NCI-H1417 treated with DMSO at 0.1 percent for 48 hours (cell line): ENCODE measurements around the gene ZNF576.
"Not testable (repeated sequence)": the region's sequence is repeated elsewhere in the genome, so short reads cannot be mapped to it uniquely, and the experiment has no call there.

Source experiments
- DNase-seq: peaks from one replicate; lab custom pipeline; 2025; lab: John Stamatoyannopoulos, UW

Gene ZNF576

DNA sequence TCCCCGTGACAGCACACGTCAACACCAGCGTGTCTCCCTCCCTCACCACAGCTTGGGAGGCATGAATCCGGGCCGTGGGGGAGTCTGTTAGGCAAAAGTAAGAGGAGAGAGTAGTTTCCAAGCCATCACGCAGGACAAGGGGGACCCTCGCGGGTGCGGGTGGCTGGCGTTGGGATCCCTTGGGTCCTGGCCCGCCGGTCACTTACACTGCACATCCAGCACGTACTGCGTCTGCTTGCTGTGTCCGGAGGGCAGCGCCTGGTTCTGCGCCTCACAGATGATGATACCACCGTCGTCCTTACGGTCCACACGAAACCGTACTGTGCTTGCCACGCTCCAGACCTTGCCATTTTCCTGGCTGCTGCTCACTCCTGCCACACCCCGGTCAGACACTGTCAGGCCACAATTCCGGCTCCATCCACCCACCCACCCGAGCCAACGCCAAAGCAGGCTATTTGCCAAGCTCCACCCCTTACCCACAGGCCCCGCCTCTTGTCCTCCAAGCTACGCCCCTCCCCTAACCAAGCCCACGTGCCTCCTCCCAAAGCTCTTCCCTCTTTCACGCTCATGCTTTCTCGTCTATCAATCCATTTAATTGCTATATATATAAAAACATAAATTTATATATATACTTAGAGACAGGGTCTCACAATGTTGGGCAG lies 29.7 kb downstream of the ZNF576 start:
- no peak for DNase-seq

DNA sequence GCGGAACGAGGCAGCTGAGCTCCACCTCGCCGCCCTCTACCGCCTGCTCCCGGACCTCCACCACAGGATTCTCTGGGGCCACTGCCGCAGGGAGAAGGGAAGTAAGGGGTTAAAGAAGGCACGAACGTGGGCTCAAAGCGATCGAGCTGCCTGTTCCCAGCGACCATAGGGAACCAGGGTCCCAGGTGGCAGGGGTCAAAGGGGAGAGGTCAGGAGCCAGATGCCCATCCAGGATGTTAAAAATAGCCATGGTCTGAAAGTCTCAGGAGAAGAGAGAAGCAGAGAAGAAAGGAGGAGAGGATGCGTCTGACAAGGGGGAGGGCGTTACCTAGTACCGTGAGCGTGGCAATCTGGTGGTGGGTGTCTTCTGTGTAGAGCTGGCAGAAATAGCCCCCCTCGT lies 30.4 kb downstream of the ZNF576 start:
- no peak for DNase-seq

DNA sequence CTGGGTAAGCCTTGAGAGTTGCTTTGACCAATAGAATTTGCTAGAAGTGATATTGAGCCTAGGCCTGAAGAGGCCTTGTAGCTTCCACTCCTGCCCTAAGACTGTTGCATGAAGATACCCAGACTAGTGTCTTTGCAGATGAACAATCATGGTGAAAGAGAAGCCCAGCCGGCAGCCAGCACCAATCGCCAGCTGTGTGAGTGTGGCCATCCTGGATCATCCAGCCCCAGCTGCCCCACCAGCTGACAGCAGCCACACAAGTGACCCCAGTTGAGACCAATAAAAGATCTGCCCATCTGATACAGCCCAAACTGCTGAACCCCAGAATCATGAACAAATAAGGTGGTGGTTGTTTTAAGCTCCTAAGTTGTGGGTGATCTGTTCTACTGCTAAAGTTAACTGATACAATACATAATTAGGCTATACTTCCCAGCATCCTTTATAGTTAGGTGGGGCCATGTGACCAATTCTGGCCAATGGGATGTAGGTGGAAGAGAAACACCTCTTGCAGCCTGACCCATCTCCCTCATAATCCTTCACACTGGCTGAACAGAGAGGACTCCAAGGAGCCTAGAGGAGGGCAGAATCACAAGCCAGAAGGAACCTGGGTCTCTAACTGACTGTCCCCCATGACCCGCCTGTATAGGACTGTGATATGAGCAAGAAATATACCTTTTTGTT lies 32.4 kb downstream of the ZNF576 start:
- DNase-seq: no peak

DNA sequence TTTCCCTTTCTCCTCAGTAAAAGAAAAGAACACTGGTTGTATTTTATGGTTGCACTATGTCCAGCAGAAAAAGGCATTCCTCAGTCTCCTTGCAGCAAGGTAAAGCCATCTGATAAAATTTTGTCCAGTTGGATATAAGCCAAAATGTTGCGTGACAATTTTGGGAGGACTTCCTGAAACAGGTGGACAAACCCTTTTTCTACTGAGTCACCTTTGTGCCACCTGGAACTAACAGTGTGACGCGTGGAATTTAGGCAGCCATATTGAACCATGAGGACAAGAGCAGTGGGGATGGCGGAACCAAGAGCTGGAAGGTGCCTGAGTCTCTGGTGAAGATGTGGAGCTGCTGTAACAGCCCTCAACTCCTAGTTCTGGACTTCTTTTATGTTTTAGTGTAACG lies 35.1 kb downstream of the ZNF576 start:
- DNase-seq: no peak

DNA sequence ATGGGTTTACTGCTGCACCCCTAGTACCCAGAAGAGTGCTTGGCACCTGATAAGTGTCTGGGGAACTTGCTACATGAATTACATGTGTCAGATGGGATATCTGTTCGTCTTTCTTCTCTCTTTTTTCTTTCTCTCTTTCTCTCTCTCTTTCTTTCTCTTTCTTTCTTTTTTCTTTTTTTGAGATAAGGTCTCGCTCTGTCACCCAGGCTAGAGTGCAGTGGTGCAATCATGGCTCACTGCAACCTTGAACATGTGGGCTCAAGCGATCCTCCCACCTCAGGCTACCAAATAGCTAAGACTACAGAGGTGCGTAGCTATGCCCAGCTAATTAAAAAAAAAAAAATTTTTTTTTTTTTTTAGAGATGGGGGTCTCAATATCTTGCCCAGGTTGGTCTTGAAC lies 37.1 kb downstream of the ZNF576 start:
- DNase-seq: no peak

DNA sequence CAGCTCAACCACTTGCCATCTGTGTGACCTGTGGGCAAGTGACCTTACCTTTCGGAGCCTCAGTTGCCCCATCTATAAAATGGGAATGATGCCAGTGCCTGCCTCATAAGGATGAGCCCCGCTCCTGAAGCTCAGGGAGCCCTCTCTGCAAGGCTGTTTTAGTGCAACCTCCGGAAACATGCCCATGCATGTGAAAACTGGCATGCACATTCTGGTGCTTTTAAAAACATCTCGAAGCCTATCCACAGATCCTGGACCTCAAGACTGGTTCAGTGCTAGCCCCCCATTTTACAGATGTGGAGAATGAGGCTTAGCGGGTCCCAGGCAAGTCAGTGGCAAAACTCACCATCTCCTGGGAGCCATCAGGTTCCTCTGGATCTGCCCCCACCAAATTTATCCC lies 37.7 kb downstream of the ZNF576 start:
- no peak for DNase-seq

DNA sequence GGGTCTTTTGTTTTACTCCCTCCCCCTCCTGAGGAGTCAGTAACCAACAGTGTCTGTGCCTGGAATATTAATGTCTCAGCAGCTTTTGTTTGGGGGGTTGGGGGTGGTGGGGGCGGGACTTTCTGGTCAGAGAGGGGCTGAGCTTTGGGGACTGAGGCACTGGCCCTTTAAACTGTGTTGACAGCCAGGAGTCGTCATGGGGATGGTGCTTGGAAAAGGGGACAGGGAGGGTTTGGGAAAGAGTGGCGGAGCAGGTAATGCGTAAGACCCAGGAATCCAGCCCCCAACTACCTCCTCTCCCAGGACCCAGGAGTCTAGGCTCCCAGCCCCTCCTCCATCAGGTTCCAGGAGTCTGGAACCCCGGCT lies 38.1 kb downstream of the ZNF576 start:
- DNase-seq: no peak

DNA sequence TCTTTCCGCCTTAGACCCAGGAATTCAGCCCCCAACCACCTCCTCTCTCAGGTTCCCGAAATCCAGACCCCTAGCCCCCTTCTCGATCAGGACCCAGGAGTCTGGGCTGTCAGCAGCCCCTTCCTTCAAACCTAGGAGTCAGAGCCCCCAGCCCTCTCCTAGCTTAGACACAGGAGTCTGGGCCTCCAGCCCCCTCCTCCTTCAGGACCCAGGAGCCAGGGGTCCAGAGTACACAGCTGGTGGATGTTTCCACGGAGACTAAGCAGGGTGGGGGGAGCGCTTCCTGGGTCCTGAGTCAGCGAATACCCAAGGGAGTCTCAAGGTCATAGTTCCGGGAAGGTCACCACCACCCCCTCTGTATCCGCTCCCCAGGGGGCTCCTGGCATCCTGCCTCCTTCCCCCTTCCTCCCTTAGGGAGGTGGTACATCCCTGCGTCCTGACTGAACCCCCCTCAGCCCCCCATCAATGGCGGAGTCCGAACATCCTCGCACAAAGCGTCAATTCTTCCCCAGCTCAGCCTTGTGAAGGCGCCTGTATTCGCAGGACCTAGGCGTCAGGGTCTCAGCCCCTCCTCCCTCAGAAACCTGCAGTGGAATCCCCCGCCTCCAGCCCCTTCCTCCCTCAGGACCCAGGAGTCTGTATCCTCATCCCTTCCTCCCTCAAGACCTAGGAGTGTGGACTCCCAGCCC lies 38.6 kb downstream of the ZNF576 start:
- no peak for DNase-seq

DNA sequence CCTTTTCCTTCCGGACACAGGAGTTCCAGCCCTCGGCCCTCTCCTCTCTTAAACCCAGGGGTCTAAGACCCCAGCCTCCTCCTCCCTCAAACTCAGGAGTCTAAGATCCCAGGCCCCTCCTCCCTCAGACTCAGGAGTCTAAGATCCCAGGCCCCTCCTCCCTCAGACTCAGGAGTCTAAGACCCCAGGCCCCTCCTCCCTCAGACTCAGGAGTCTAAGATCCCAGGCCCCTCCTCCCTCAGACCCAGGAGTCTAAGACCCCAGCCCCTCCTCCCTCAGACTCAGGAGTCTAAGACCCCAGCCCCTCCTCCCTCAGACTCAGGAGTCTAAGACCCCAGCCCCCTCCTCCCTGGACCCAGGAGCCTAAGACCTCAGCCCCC lies 39.2 kb downstream of the ZNF576 start:
- DNase-seq: not testable (repeated sequence)

DNA sequence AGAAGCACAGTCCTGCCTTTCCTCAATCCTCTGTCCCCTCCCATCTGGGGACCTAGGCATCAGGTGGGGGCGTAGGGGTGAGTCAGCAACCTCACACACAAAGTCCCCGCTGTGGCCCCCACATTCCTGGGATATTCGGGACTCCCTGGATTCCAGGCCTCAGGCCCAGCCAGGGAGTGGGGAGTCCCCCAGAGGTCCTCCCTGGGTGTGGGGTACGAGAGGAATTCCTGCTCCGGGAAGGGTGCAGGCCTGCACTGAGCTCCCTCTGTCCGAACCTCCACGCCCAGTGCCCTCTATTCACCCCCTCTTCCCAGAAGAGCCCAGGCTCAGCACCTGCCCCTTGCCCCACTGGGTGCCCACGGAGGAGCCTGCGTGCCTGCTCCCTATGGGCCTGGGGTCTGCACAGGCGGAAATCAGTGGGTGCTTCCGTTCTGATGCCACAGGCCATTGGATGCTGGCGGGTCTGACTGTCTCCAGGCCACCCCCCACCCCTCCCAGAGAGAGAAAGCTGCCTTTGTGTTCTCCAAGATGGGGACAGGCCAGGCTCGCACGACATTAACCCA lies 39.8 kb downstream of the ZNF576 start:
- no peak for DNase-seq

DNA sequence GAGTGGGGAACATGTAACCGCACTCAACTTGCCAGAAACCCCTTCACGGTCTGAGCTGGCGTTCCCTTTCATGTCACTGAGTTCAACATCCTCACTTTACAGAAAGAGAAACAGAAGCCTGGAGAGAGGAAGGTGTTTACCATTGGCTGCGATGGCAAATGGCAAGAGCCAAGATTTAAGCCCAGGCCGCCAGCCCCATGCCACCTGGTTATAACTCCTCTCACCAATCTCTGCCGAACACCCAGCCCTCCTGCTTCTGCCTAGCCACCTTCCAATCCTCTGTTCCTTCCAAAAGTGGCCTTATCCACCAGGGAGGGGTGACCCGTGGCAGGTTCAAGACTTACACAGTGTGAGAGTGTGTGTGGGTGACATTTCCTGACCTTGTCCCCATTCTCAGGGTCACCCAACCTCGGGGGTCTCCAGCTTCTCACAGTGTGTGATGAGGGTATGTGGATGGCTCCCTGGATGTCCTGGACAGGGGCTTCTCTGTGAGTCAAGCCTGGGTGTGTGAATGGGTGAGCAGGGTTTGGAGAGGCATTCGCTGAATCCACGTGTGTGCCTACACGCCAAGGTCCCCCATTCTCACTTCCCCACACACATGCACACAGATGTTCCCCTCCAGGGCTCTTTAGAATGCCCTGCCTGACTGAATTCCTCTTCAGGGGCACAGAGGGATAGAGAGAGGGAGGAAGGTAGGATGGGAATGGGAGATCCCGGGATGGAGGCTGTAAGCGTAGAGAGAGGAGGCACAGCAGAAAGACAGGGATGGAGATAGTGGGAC lies 42.0 kb downstream of the ZNF576 start:
- DNase-seq: no peak

DNA sequence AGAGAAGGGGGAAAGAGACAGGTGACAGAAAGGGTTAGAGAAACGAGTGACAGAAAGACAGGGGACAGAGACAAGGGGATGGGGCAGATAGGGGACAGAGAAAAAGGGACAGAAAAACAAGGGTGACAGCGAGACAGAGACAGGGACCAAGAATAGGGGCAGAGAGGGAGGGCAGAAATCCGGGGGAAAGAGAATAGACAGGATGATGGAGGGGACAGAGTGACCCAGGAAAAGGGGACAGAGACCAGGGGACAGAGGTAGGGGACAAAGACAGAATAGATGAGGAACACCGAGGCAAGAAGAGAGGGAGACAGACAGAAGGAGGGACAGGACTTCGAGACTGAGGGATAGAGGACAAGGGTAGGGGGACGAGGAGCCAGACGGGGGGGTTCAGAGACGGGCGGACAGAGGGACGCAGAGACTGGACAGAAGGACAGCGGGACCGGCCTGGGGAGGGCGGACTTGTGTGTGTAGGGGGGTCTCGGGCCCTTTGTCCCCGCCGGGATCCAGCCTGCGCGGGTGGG lies 42.7 kb downstream of the ZNF576 start:
- no peak for DNase-seq

DNA sequence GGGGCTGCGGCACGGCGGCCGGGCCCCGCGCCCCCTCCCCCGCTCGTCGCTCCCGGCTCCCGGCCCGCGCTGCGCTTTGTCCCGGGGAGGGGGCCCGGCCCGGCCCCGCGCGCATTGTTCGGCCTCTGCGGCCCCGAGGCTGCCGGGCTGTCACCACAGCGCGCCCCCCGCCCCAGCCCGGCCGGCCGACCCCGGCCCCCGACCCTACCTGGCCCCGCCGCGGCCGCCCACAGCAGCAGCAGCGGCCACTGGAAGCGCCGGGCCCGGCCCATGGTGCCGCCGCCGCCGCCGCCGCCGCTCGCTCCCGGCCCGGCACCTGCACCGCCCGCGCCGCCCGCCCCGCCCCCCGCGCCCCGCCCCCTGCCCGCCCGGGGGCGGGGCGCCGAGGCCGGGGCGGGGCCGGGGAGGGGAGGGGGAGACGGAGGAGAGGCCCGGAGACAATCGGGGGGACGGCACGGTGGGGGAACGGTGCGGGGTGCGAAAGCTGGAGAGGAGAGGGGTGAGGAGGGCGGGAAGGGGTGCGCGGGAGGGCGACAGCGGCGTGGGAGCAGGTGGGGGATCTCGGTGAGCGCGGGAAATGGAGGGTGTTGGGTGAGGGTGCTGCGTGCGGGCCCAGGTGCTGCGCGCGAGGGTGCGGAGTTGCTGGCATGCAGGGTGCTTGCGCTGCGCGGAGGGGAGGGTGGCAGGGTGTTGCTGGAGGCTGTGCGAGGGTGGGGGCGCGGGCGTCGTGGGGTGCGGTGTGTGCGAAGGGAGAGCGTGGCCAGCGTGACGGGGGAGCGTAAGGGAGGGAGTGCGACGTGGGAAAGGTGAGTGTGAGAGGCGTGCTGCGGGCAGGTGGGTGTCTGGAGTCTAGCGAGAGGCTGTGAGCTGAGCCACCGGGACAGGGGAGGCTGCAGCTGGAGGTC lies 43.4 kb downstream of the ZNF576 start, which contains the start of gene CADM4:
CADM4 (minus strand) TSS at position 332 of the 905 bp plus-strand sequence; CDS start at position 272, 60 bp downstream.
- no peak for DNase-seq

DNA sequence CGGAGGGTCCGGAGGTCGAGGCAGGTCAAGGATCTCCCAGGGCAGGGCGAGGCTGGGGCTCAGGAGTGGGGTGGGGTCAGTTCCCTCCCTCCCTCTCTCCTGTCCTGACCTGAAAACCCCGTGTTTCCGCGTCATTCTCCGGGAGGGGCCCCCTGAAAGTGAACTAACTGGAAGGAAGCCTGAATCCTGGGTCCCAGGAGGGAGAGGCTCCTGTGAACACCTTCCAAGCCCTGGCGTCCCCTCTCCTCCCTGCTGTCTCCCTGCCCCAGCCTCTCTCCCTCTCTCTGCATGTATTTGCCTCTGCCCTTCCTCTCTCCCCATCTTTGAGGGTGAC lies 44.0 kb downstream of the ZNF576 start:
- DNase-seq: no peak

DNA sequence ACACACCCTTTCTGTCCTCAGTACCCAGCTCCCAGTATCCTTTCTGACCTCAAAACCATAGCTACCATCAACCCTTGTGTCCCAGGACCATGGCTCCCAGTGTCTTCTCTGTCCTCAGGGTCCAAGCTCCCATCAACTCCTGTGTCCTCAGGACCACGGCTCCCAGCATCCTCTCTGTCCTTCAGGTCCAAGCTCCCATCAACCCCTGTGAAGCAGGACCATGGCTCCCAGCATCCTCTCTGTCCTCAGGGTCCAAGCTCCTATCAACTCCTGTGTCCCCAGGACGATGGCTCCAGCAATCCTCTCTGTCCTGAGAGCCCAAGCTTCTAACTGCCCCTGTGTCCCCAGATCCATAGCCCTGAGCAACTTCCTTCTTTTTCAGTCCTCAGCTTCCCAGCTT lies 44.9 kb downstream of the ZNF576 start:
- no peak for DNase-seq

DNA sequence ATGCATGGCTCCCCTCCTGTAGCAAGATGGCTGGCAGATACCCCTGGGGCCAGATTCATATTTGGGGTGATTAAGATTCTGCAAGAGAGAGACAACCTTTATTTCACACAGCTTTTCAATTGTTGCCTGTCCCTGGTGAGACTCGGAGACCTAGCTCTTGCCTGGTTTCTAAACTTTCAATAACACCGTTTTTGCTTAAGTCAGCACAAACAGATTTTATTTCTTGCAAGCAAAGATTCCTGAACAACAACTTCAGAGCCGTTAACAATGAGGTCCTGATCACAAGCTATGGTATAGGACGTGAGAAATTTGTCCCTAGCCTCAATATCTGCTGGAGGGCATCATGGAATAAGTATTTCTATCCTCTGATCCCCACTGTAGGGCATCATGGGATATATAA lies 46.1 kb downstream of the ZNF576 start:
- DNase-seq: no peak

DNA sequence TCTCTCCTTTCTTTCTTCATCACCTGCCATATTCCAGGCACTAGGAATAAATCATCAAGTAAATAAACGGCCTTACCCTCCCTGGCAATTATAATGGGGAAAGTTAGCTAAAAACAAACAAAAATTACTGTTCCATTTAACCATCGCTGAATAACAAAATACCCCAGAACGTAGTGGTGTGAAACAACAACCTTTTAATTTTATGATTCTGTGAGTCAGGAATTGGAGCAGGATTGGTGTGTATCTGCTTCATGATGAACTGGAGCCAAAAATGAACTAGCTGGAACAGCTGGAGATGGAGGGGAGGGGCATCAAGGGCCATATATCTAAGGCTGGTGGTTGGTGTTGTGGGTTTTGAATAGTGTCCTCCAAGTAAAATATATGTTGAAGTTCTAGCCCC lies 46.9 kb downstream of the ZNF576 start:
- DNase-seq: no peak

DNA sequence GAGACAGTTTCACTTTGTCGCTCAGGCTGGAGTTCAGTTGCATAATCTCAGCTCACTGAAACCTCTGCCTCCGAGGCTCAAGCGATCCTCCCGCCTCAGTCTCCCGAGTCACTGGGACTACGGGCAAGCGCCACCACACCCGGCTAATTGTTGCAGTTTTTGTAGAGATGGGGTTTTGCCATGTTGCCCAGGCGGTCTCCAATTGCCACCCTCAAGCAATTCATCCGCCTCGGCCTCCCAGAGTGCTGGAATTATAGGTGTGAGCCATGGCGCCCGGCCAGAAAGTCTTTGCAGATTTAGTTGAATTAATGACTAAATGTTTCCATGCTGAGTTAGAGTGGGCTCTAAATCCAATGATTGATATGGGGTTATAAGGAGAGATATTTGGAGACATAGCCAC lies 47.8 kb downstream of the ZNF576 start:
- DNase-seq: no peak

DNA sequence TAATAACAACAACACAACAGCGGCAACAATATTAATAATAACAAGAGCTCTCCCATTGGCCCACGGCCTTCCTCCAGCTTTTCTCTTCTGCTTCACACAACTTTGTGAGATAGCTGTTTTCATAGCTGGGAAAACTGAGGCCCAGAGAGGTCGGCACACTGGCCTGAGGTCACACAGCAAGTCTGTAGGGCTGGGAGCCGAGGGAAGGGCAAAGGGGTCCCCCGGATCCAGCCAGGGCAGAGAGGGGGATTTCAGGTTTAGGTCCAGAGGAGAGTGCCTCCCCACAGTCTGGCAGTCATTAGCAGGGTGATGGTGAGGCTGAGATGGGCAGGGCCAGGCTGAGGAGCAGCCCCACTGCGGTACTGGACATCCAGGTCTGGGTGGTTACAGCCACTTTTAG lies 52.2 kb downstream of the ZNF576 start:
- DNase-seq: no peak

DNA sequence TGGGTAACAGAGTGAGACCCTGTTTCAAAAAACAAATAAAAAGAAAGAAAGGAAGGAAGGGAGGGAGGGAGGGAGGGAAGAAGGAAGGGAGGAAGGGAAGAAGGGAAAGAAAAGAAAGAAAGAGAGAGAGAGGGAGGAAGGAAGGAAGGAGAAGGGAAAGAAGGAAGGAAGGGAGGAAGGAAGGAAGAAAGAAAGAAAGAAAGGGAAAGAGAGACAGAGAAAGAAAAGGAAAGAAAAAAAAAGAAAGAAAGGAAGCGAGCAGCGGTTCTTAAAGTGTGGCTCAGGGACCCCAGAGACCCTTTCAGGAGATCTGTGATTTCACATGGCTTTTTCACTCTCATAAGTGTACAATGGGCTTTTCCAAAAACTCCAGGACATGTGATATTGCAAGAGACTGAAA lies 53.1 kb downstream of the ZNF576 start:
- no peak for DNase-seq

DNA sequence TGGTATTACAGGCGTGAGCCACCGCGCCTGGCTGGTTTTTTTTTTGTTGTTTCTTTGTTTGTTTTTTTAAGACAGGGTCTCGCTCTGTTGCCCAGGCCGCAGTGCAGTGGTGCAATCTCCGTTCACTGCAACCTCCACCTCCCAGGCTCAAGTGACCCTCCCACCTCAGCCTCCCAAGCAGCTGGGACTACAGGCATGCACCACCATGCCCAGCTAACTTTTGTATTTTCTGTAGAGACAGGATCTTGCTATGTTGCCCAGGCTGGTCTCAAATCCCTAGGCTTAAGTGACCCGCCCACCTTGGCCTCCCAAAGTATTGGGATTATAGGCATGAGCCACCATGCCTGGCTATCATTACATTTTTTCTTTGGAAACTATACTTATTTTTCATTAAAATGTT lies 53.9 kb downstream of the ZNF576 start:
- not testable (repeated sequence) for DNase-seq
